Esophagus squamous epithelium (tissue), 5 donors: ENCODE data around the gene SEC14L5. TPM values are rescaled to one million over a fixed set of nuclear protein-coding genes. Genes with fewer than 3 reads are reported as not detected.
A peak's percentile ranks its signal among the peaks of the same experiment; 100 is the strongest.

Experiments
- DNase-seq: peaks from one replicate; lab custom pipeline; 2025; lab: John Stamatoyannopoulos, UW
- H3K27ac ChIP-seq, 4 donors: fragments of 200-600 bp; sonication (generic); one replicate each; pipeline ENCODE4 v1.5.1; 2016 to 2019; ENCODE audit warnings: mild to moderate bottlenecking in 1 of 4
- H3K27me3 ChIP-seq, 4 donors: fragments of 200-600 bp; sonication (generic); 1 replicate in 3 of 4; 2 replicates in 1 of 4; pipeline versions ENCODE4 v1.5.1 to v1.6.0; 2017 to 2021; ENCODE audit warnings: antibody characterized with exemption in 1 of 4
- H3K36me3 ChIP-seq, 3 donors: fragments of 200-600 bp; sonication (generic); one replicate each; pipeline ENCODE4 v1.5.1; 2016 to 2019
- H3K4me1 ChIP-seq, 3 donors: fragments of 200-600 bp; sonication (generic); one replicate each; pipeline ENCODE4 v1.5.1; 2017 to 2019
- H3K4me3 ChIP-seq, 4 donors: fragments of 200-600 bp; sonication (generic); 1 replicate in 3 of 4; 2 replicates in 1 of 4; pipeline ENCODE4 v1.5.1; 2016 to 2019; ENCODE audit warnings: mild to moderate bottlenecking in 2 of 4, moderate library complexity in 1 of 4
- H3K9me3 ChIP-seq, 3 donors: fragments of 200-600 bp; sonication (generic); one replicate each; pipeline ENCODE4 v1.5.1; 2016 to 2019
- CTCF ChIP-seq, 6 experiments: fragments of 450-650 bp in 4 of 6; fragments of 200-600 bp in 2 of 6; sonication (generic) in 2 of 6; IDR thresholded peaks; one replicate each; pipeline ENCODE4 v1.5.1; 2016 to 2019; ENCODE audit warnings: antibody characterized with exemption in 6 of 6, mild to moderate bottlenecking in 4 of 6, moderate library complexity in 4 of 6
- POLR2A ChIP-seq, 4 donors: fragments of 450-650 bp; IDR thresholded peaks; one replicate each; pipeline ENCODE4 v1.6.1; 2017; ENCODE audit warnings: antibody characterized with exemption in 4 of 4, mild to moderate bottlenecking in 4 of 4, moderate library complexity in 3 of 4
- WGBS, 2 donors: methylation state at CpG; one replicate each; pipeline ENCODE4 v1.1.5; 2018; 5-methylcytosine and 5-hydroxymethylcytosine counted together
- intact Hi-C: fragments of 100-400 bp; cut with DNase I; formaldehyde crosslinking; loops from one replicate; pipeline ENCODE4 v1.15.0; 2022
- total RNA-seq, 4 donors: library from RNA; depleted of rRNA; stranded (reverse); fragments of >200 nt; gene quantifications; one replicate each; pipeline ENCODE4 v1.1.0, GENCODE V29; 2016
- donor health status: DM: yes; HTN: yes; CAD: no.

SEC14L5 gene
- total RNA-seq, 4 donors from 2014 or later: 0.22 to 5.6 (median 0.49) TPM

DNA sequence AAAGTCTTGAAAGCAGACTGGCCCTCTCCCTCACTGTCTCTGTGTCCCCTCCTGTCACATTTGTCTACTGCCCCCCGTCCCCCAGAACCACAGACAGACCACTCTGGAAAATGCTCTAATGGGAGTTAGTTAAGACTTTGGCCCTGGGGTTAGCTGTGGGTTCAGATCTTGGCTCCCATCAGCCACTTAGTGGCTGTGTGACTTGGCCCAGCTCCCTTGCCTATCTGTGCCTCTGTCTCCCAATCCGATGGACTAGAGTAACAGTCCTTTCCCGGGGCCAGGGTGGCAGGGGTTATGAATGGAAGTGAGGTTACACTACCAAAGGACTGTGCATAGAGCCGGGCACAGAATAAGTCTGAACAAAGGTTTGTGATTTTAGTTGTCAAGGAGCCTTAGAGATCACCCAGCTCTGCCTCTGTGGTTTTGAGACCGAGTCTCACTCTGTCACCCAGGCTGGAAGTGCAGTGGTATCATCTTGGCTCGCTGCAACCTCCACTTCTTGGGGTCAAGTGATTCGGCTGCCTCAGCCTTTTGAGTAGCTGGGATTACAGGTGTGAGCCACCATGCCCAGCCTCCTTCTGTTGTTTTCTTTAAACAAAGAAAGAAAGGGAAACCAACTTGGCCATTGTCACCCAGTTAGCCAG, 44.9 kb upstream of the SEC14L5 start:
- peaks cover 0 to 74% (median 10%) of the 10 kb centered on the region in 3 donors for H3K4me1 ChIP-seq

GRCh38 chr16:4913774-4914525, 44.2 kb upstream of the SEC14L5 start:
- DNase-seq: no peak
- 82 to 100% methylated on average over 3 to 6 of the region's 15 CpGs for WGBS, 2 donors
- intact Hi-C loops: no loop called here
- no peak overlapping the region for H3K4me3 ChIP-seq
- H3K9me3 ChIP-seq: no peaks in the 10 kb centered on the region
- H3K4me1 ChIP-seq: peaks cover 5 to 81% (median 17%) of the 10 kb centered on the region in 3 donors
- no peak for TF ChIP-seq POLR2A (IDR thresholded peaks at IDR 0.05)
- TF ChIP-seq CTCF (IDR thresholded peaks at IDR 0.05): no peak
- H3K36me3 ChIP-seq: peaks cover 5 to 82% (median 8%) of the 10 kb centered on the region in 3 donors
- H3K27ac ChIP-seq: peak overlapping the region in 3 of 4 donors; percentile 25 to 97 (median 97)
- no peaks in the 10 kb centered on the region for H3K27me3 ChIP-seq

More for the DNA sequence above, 44.9 kb upstream of the SEC14L5 start:
- H3K27ac ChIP-seq: peak overlapping the region in 3 of 4 donors; percentile 1 to 97 (median 25)
- intact Hi-C loops: no loop called here
- 70 to 79% methylated on average over 4 to 6 of the region's 7 CpGs for WGBS, 2 donors
- TF ChIP-seq CTCF (IDR thresholded peaks at IDR 0.05) (no peak), POLR2A (IDR thresholded peaks at IDR 0.05) (no peak)
- no peak for DNase-seq
- no peaks in the 10 kb centered on the region for H3K9me3 ChIP-seq
- no peak overlapping the region for H3K4me3 ChIP-seq
- H3K36me3 ChIP-seq: peaks cover 5 to 89% (median 8%) of the 10 kb centered on the region in 3 donors
- H3K27me3 ChIP-seq: no peaks in the 10 kb centered on the region

- H3K27ac ChIP-seq: peak overlapping the region; percentile 12 to 97 (median 79)
- peaks cover 5 to 75% (median 8%) of the 10 kb centered on the region in 3 donors for H3K36me3 ChIP-seq
- no peaks in the 10 kb centered on the region for H3K9me3 ChIP-seq
- H3K4me3 ChIP-seq: no peak overlapping the region
- peaks cover 11 to 88% (median 24%) of the 10 kb centered on the region in 3 donors for H3K4me1 ChIP-seq
- TF ChIP-seq CTCF (IDR thresholded peaks at IDR 0.05) (no peak), POLR2A (IDR thresholded peaks at IDR 0.05) (no peak)
- no peaks in the 10 kb centered on the region for H3K27me3 ChIP-seq
- intact Hi-C loops: no loop called here
- 83 to 96% methylated on average over 4 of the region's 7 CpGs for WGBS, 2 donors
- DNase-seq: no peak
Observed at GRCh38 chr16:4914528-4915225, 43.5 kb upstream of the SEC14L5 start.

- intact Hi-C loops: no loop called here
- WGBS, 2 donors: 74 to 80% methylated on average over 7 to 10 of the region's 11 CpGs
- H3K9me3 ChIP-seq: no peaks in the 10 kb centered on the region
- H3K27me3 ChIP-seq: no peaks in the 10 kb centered on the region
- H3K4me3 ChIP-seq: no peak overlapping the region
- peaks cover 11 to 89% (median 27%) of the 10 kb centered on the region in 3 donors for H3K4me1 ChIP-seq
- no peak for DNase-seq
- peak overlapping the region; percentile 12 to 97 (median 79) for H3K27ac ChIP-seq
- peaks cover 5 to 69% (median 8%) of the 10 kb centered on the region in 3 donors for H3K36me3 ChIP-seq
- TF ChIP-seq POLR2A (IDR thresholded peaks at IDR 0.05): no peak
Observed at GRCh38 chr16:4915226-4915761, 42.8 kb upstream of the SEC14L5 start.

DNA sequence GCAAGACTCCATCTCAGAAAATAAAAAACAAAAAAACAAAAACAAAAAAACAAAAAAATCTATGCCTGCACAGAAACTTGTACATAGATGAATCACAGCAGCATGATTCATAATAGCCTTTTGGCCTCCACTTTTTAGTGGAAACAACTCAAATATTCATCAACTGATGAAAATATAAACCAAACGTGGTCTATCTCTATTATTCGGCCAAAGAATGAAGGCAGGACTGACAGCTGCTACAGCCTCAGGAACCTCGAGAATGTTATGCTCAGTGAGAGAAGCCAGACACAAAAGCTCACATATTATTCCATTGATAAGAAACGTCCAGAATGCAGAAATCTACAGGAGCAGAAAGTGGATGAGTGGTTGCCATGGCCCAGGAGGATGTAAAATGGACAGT, 41.0 kb upstream of the SEC14L5 start:
- H3K27ac ChIP-seq: peak overlapping the region; percentile 69 to 97 (median 84)
- TF ChIP-seq CTCF (IDR thresholded peaks at IDR 0.05) (no peak), POLR2A (IDR thresholded peaks at IDR 0.05) (no peak)
- peaks cover 5 to 67% (median 8%) of the 10 kb centered on the region in 3 donors for H3K36me3 ChIP-seq
- no peak overlapping the region for H3K4me3 ChIP-seq
- intact Hi-C loops: no loop called here
- no peak for DNase-seq
- H3K4me1 ChIP-seq: peaks cover 11 to 94% (median 28%) of the 10 kb centered on the region in 3 donors
- no peaks in the 10 kb centered on the region for H3K9me3 ChIP-seq
- 34 to 37% methylated on average over 4 of the region's 4 CpGs for WGBS, 2 donors
- no peaks in the 10 kb centered on the region for H3K27me3 ChIP-seq
